ENCODE results near the gene CHTOP.
"Not testable (repeated sequence)": the region's sequence is repeated elsewhere in the genome, so short reads cannot be mapped to it uniquely, and the experiment has no call there.

Gene CHTOP

DNA sequence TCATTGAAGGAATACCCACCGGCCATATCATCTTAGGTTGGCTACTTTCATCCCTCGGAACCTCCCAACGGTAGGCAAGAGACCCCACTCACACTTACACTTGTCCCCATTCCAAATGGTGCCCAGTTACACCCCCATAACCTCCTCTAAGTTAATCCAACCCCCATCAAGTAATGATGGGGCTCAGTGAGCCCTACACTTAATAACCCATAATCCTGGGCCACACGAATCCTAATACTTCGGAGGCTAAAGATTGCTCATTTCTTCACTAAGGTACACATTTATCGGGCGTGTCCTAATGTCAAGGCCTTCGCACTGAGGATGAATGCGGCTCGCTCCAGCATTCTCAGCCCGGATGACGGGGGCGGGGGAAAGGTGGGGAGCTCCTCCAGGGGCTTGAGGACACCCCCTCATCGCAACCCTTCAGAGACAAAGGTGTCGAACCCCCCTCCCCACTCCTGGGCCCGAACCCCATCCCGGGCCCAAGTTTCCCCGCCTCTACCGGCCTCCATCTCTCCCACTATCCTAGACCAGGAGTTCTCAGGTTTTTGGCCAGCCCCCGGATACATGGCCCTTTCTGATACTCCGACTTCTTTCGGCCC, 36.5 kb downstream of the CHTOP start:
- Histone ChIP-seq H3K4me1 (ENCODE audit: insufficient read depth, low read length, severe bottlenecking) (peaks cover 17% of the 10 kb centered on the region), H3K4me3 (ENCODE audit: low read depth, low read length, poor library complexity, severe bottlenecking) (peak overlapping the region; percentile 96), H3K27me3 (ENCODE audit: insufficient read depth, low read length) (no peaks in the 10 kb centered on the region), H3K36me3 (ENCODE audit: insufficient read depth, low read length) (peaks cover 53% of the 10 kb centered on the region), H2AFZ (ENCODE audit: low read length) (no peak overlapping the region), H3K9ac (ENCODE audit: low read length) (peak overlapping the region; percentile 96), H3K79me2 (ENCODE audit: insufficient read depth, low read length) (peaks cover 18% of the 10 kb centered on the region), H3K27ac (ENCODE audit: low read depth, low read length, poor library complexity, severe bottlenecking) (peak overlapping the region; percentile 63), H3K9me2 (ENCODE audit: low read depth, low read length) (no peaks in the 10 kb centered on the region), H4K20me1 (ENCODE audit: insufficient read depth, low read length) (no peaks in the 10 kb centered on the region), H3F3A (ENCODE audit: insufficient read depth, low read length) (no peaks in the 10 kb centered on the region), H3K9me3 (ENCODE audit: low read length) (no peaks in the 10 kb centered on the region), H3K4me2 (ENCODE audit: low read length) (peak overlapping the region; percentile 91)
- TF ChIP-seq EZH2 (IDR thresholded peaks at IDR 0.05; ENCODE audit: borderline replicate concordance, low read length), result no peak
- TF ChIP-seq CTCF (IDR thresholded peaks at IDR 0.05; ENCODE audit: low read length), result no peak

GRCh38 chr1:153670859-153671627, 37.2 kb downstream of the CHTOP start, which contains the start of gene ILF2:
Gene ILF2 (minus strand): TSS chr1:153670993. CDS start chr1:153670922, 71 bp downstream.
- Histone ChIP-seq H3F3A (ENCODE audit: insufficient read depth, low read length) (no peaks in the 10 kb centered on the region), H3K27me3 (ENCODE audit: insufficient read depth, low read length) (no peaks in the 10 kb centered on the region), H3K4me1 (ENCODE audit: insufficient read depth, low read length, severe bottlenecking) (peaks cover 17% of the 10 kb centered on the region), H2AFZ (ENCODE audit: low read length) (0 out of 2 replicates have a peak within 1 kb of the TSS, but pooled peaks have one; percentile 11), H4K20me1 (ENCODE audit: insufficient read depth, low read length) (no peaks in the 10 kb centered on the region), H3K9me3 (ENCODE audit: low read length) (no peaks in the 10 kb centered on the region), H3K79me2 (ENCODE audit: insufficient read depth, low read length) (peaks cover 18% of the 10 kb centered on the region), H3K4me2 (ENCODE audit: low read length) (peak within 1 kb of the TSS; percentile 91), H3K36me3 (ENCODE audit: insufficient read depth, low read length) (peaks cover 46% of the 10 kb centered on the region), H3K4me3 (ENCODE audit: low read depth, low read length, poor library complexity, severe bottlenecking) (peak within 1 kb of the TSS; percentile 96), H3K9ac (ENCODE audit: low read length) (peak within 1 kb of the TSS; percentile 96), H3K9me2 (ENCODE audit: low read depth, low read length) (no peaks in the 10 kb centered on the region), H3K27ac (ENCODE audit: low read depth, low read length, poor library complexity, severe bottlenecking) (peak within 1 kb of the TSS; percentile 63)
- TF ChIP-seq EZH2 (IDR thresholded peaks at IDR 0.05; ENCODE audit: borderline replicate concordance, low read length) (no peak), CTCF (IDR thresholded peaks at IDR 0.05; ENCODE audit: low read length) (peak; percentile 46; the same call in 1 of the 2 replicates)

DNA sequence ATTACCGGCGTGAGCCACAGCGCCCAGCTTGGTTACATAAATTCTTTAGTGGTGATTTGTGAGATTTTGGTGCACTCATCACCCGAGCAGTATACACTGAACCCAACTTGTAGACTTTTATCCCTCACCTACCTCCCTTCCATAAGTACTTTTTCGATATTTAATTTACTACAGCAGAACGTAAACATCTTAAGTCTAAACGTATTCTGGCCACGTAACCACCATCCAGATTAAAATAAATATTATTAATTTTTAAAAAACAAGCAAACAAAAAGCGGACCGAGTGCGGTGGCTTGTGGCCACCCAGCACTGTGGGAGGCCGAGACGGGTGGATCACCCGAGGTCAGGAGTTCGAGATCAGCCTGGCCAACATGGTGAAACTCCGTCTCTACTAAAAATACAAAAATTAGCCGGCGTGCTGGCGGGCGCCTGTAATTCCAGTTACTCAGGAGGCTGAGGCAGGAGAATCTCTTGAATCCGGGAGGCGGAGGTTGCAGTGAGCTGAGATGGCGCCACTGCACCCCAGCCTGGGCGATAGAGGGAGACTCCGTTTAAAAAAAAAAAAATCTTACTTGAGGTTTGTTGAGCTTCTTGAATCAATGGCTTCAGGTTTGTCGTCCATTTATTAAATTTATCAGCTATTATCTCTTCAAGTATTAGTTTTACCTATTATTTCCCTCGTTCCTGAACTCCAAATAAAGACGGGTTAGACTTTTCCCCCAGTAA, 37.9 kb downstream of the CHTOP start:
- not testable (repeated sequence) for H3K9me2 ChIP-seq (ENCODE audit: low read depth, low read length); H3K9me3 ChIP-seq (ENCODE audit: low read length); H4K20me1 ChIP-seq (ENCODE audit: insufficient read depth, low read length); H3F3A ChIP-seq (ENCODE audit: insufficient read depth, low read length); H3K27me3 ChIP-seq (ENCODE audit: insufficient read depth, low read length)
- Histone ChIP-seq H2AFZ (ENCODE audit: low read length) (peak overlapping the region; percentile 97; the same call in 1 of the 2 replicates), H3K4me3 (ENCODE audit: low read depth, low read length, poor library complexity, severe bottlenecking) (peak overlapping the region; percentile 64), H3K4me2 (ENCODE audit: low read length) (peak overlapping the region; percentile 91), H3K36me3 (ENCODE audit: insufficient read depth, low read length) (peaks cover 38% of the 10 kb centered on the region), H3K79me2 (ENCODE audit: insufficient read depth, low read length) (peaks cover 18% of the 10 kb centered on the region), H3K27ac (ENCODE audit: low read depth, low read length, poor library complexity, severe bottlenecking) (peak overlapping the region; percentile 44), H3K4me1 (ENCODE audit: insufficient read depth, low read length, severe bottlenecking) (peaks cover 17% of the 10 kb centered on the region), H3K9ac (ENCODE audit: low read length) (peak overlapping the region; percentile 67)
- TF ChIP-seq CTCF (IDR thresholded peaks at IDR 0.05; ENCODE audit: low read length), result 0 out of 2 replicates have a peak, but pooled peaks have one; percentile 21
